Suprapubic skin (tissue), 4 donors: ENCODE measurements around the gene COL5A2. TPM values are rescaled to one million over a fixed set of nuclear protein-coding genes. Genes with fewer than 3 reads are reported as not detected.
A peak's percentile ranks its signal among the peaks of the same experiment; 100 is the strongest.

Experiments used
- DNase-seq, 2 donors: peaks; one replicate each; pipeline ENCODE4 v3.0.0-alpha.2; 2019; ENCODE audit warnings: low spot score in 2 of 2
- H3K27ac ChIP-seq: fragments of 200-600 bp; sonication (generic); one replicate; pipeline ENCODE4 v1.5.1; 2019
- H3K27me3 ChIP-seq: fragments of 200-600 bp; sonication (generic); one replicate; pipeline ENCODE4 v1.5.1; 2019
- H3K36me3 ChIP-seq: fragments of 200-600 bp; sonication (generic); one replicate; pipeline ENCODE4 v1.5.1; 2019
- H3K4me1 ChIP-seq: fragments of 200-600 bp; sonication (generic); one replicate; pipeline ENCODE4 v1.5.1; 2019
- H3K4me3 ChIP-seq: fragments of 200-600 bp; sonication (generic); one replicate; pipeline ENCODE4 v1.5.1; 2019; ENCODE audit warnings: mild to moderate bottlenecking
- H3K9me3 ChIP-seq: fragments of 200-600 bp; sonication (generic); one replicate; pipeline ENCODE4 v1.5.1; 2019
- CTCF ChIP-seq, 2 donors: fragments of 200-600 bp in 1 of 2; fragments of 450-650 bp in 1 of 2; sonication (generic) in 1 of 2; IDR thresholded peaks; one replicate each; pipeline ENCODE4 v1.5.1; 2016 to 2019; ENCODE audit warnings: antibody characterized with exemption in 2 of 2, mild to moderate bottlenecking in 1 of 2, moderate library complexity in 1 of 2
- EP300 ChIP-seq: sonication (generic); formaldehyde crosslinking; IDR thresholded peaks from one replicate; pipeline ENCODE4 v1.6.1; 2017; ENCODE audit warnings: antibody characterized with exemption
- POLR2A ChIP-seq, 2 donors: fragments of 450-650 bp; IDR thresholded peaks; one replicate each; pipeline ENCODE4 v1.6.1; 2017; ENCODE audit warnings: antibody characterized with exemption in 2 of 2, mild to moderate bottlenecking in 2 of 2, moderate library complexity in 2 of 2
- POLR2AphosphoS5 ChIP-seq, 3 donors: sonication (generic); formaldehyde crosslinking; IDR thresholded peaks; one replicate each; pipeline ENCODE4 v1.6.1; 2017; ENCODE audit warnings: antibody characterized with exemption in 3 of 3
- WGBS: methylation state at CpG from one replicate; pipeline ENCODE4 v1.1.5; 2018; 5-methylcytosine and 5-hydroxymethylcytosine counted together
- total RNA-seq, 4 donors: library from RNA; depleted of rRNA; stranded (reverse); fragments of >200 nt; gene quantifications; one replicate each; pipeline ENCODE4 v1.1.0, GENCODE V29; 2016

The COL5A2 gene
- total RNA-seq, 4 donors from 2014 or later: 14.1 to 17.6 (median 16.3) TPM

- Histone ChIP-seq H3K36me3 (no peaks in the 10 kb centered on the region), H3K27me3 (no peaks in the 10 kb centered on the region), H3K4me1 (peaks cover 19% of the 10 kb centered on the region), H3K9me3 (no peaks in the 10 kb centered on the region), H3K27ac (no peak overlapping the region), H3K4me3 (no peak overlapping the region)
- no peak for TF ChIP-seq CTCF (IDR thresholded peaks at IDR 0.05)
- TF ChIP-seq POLR2A (IDR thresholded peaks at IDR 0.05): no peak
- no peak for TF ChIP-seq EP300
- TF ChIP-seq POLR2AphosphoS5 (IDR thresholded peaks at IDR 0.05): no peak
- no peak for DNase-seq
- 74% methylated on average over 4 of the region's 4 CpGs for WGBS
Measured at GRCh38 chr2:189096769-189097447, 82.7 kb downstream of the COL5A2 start.

- DNase-seq: no peak
- Histone ChIP-seq H3K4me1 (peaks cover 21% of the 10 kb centered on the region), H3K27me3 (no peaks in the 10 kb centered on the region), H3K27ac (peak overlapping the region; percentile 10), H3K36me3 (peaks cover 3% of the 10 kb centered on the region), H3K9me3 (no peaks in the 10 kb centered on the region), H3K4me3 (no peak overlapping the region)
- 70% methylated on average over 3 of the region's 3 CpGs for WGBS
- TF ChIP-seq EP300 (no peak), POLR2A (IDR thresholded peaks at IDR 0.05) (no peak)
Measured at GRCh38 chr2:189095101-189095500, 84.5 kb downstream of the COL5A2 start.

GRCh38 chr2:189092936-189093335 is 86.6 kb downstream of the COL5A2 start:
- Histone ChIP-seq H3K4me1 (peaks cover 21% of the 10 kb centered on the region), H3K9me3 (no peaks in the 10 kb centered on the region), H3K27me3 (no peaks in the 10 kb centered on the region), H3K36me3 (peaks cover 3% of the 10 kb centered on the region), H3K27ac (peak overlapping the region; percentile 45), H3K4me3 (no peak overlapping the region)
- no peak for TF ChIP-seq POLR2A (IDR thresholded peaks at IDR 0.05)
- no peak for TF ChIP-seq EP300
- no peak for TF ChIP-seq POLR2AphosphoS5 (IDR thresholded peaks at IDR 0.05)
- TF ChIP-seq CTCF (IDR thresholded peaks at IDR 0.05): no peak
- no peak for DNase-seq
- WGBS: 52% methylated on average over 2 of the region's 2 CpGs

GRCh38 chr2:189091253-189091652 is 88.3 kb downstream of the COL5A2 start:
- WGBS: 65% methylated on average over 1 of the region's 1 CpG
- H3K27me3 ChIP-seq: no peaks in the 10 kb centered on the region
- H3K27ac ChIP-seq: peak overlapping the region; percentile 23
- no peak for TF ChIP-seq POLR2AphosphoS5 (IDR thresholded peaks at IDR 0.05)
- no peak for TF ChIP-seq POLR2A (IDR thresholded peaks at IDR 0.05)
- TF ChIP-seq EP300: no peak
- no peak for TF ChIP-seq CTCF (IDR thresholded peaks at IDR 0.05)
- H3K36me3 ChIP-seq: peaks cover 3% of the 10 kb centered on the region
- no peak for DNase-seq
- no peak overlapping the region for H3K4me3 ChIP-seq
- peaks cover 21% of the 10 kb centered on the region for H3K4me1 ChIP-seq
- H3K9me3 ChIP-seq: no peaks in the 10 kb centered on the region

- peaks cover 7% of the 10 kb centered on the region for H3K36me3 ChIP-seq
- DNase-seq: no peak
- H3K4me1 ChIP-seq: peaks cover 14% of the 10 kb centered on the region
- no peak overlapping the region for H3K27ac ChIP-seq
- no peak overlapping the region for H3K4me3 ChIP-seq
- TF ChIP-seq POLR2A (IDR thresholded peaks at IDR 0.05): no peak
- TF ChIP-seq POLR2AphosphoS5 (IDR thresholded peaks at IDR 0.05): no peak
- no peak for TF ChIP-seq CTCF (IDR thresholded peaks at IDR 0.05)
- no peak for TF ChIP-seq EP300
- WGBS: 54% methylated on average over 3 of the region's 3 CpGs
- H3K9me3 ChIP-seq: no peaks in the 10 kb centered on the region
- no peaks in the 10 kb centered on the region for H3K27me3 ChIP-seq
Measured at GRCh38 chr2:189088591-189089205, 90.9 kb downstream of the COL5A2 start.
